GM19397 (cell line): ENCODE data around the gene TP73.
A peak's percentile ranks its signal among the peaks of the same experiment; 100 is the strongest.

ENCODE experiments used
- ATAC-seq: cut with Tn5 transposase; IDR thresholded peaks from one replicate; pipeline ENCODE4 v1.9.1; 2021; ENCODE audit warnings: mild to moderate bottlenecking, moderate library complexity; ENCODE audit not compliant: unreplicated experiment

The TP73 gene

GRCh38 chr1:3651026-3651929 is 1.0 kb upstream of the TP73 start:
- ATAC-seq, result no peak

GRCh38 chr1:3652548-3653285 is 401 bp downstream of the TP73 start:
- ATAC-seq, result no peak

GRCh38 chr1:3653286-3653618 is 936 bp downstream of the TP73 start:
- no peak for ATAC-seq

GRCh38 chr1:3654549-3655281 is 2.4 kb downstream of the TP73 start:
- no peak for ATAC-seq

- peak; percentile 45 for ATAC-seq
These were observed 4.3 kb downstream of the TP73 start for GRCh38 chr1:3656450-3657095.

- ATAC-seq, result peak; percentile 7
These were observed 4.8 kb downstream of the TP73 start for GRCh38 chr1:3657096-3657475.

GRCh38 chr1:3657578-3658230 is 5.4 kb downstream of the TP73 start:
- ATAC-seq, result no peak

- ATAC-seq, result no peak
These were observed 5.9 kb downstream of the TP73 start for GRCh38 chr1:3658231-3658615.

- no peak for ATAC-seq
These were observed 6.8 kb downstream of the TP73 start for GRCh38 chr1:3659093-3659492.

GRCh38 chr1:3660704-3661103 is 8.4 kb downstream of the TP73 start:
- ATAC-seq, result no peak

GRCh38 chr1:3661631-3662030 is 9.3 kb downstream of the TP73 start:
- no peak for ATAC-seq

- no peak for ATAC-seq
These were observed 9.9 kb downstream of the TP73 start for GRCh38 chr1:3662080-3662671.

- no peak for ATAC-seq
These were observed 11.8 kb downstream of the TP73 start for GRCh38 chr1:3663999-3664699.

- no peak for ATAC-seq
These were observed 12.5 kb downstream of the TP73 start for GRCh38 chr1:3664700-3665375.

GRCh38 chr1:3668148-3668547 is 15.8 kb downstream of the TP73 start:
- ATAC-seq, result no peak

- ATAC-seq, result no peak
These were observed 16.4 kb downstream of the TP73 start for GRCh38 chr1:3668585-3669300.

- ATAC-seq, result no peak
These were observed 17.1 kb downstream of the TP73 start for GRCh38 chr1:3669421-3669821.

GRCh38 chr1:3669971-3670431 is 17.7 kb downstream of the TP73 start:
- no peak for ATAC-seq
